ENCODE measurements around the gene RNFT2. TPM values are rescaled to one million over a fixed set of nuclear protein-coding genes. Genes with fewer than 3 reads are reported as not detected.

RNFT2 gene
- total RNA-seq, 1 experiment from 2014 or later: 29.5 TPM

GRCh38 chr12:116709768-116710167 is 28.3 kb upstream of the RNFT2 start:
- Histone ChIP-seq H3K9me3 (ENCODE audit: control insufficient read depth, low read depth, low read length) (no peaks in the 10 kb centered on the region), H2AK5ac (ENCODE audit: insufficient read length, low read length) (no peak overlapping the region), H3K14ac (ENCODE audit: insufficient read depth, low read length) (no peak overlapping the region), H4K8ac (replicated peaks; ENCODE audit: insufficient read length, low read depth, low read length) (no peak overlapping the region), H2BK20ac (ENCODE audit: low read depth, low read length, poor library complexity, severe bottlenecking) (no peak overlapping the region), H3K23me2 (ENCODE audit: insufficient read length, low read depth, low read length, poor library complexity, severe bottlenecking) (no peaks in the 10 kb centered on the region), H3K18ac (ENCODE audit: insufficient read length, low read depth, low read length) (no peak overlapping the region), H2AFZ (ENCODE audit: low read length) (no peak overlapping the region), H2BK120ac (ENCODE audit: low read depth, low read length, poor library complexity, severe bottlenecking) (no peak overlapping the region), H2BK5ac (ENCODE audit: insufficient read length, low read length) (no peak overlapping the region), H3K9ac (ENCODE audit: extremely low read depth, insufficient read length, low read length) (no peak overlapping the region), H4K5ac (ENCODE audit: insufficient read length, low read depth, low read length) (no peak overlapping the region), H3K4ac (ENCODE audit: low read depth, low read length) (no peak overlapping the region), H4K91ac (ENCODE audit: insufficient read length, low read depth, low read length) (no peak overlapping the region), H3T11ph (ENCODE audit: low read length) (no peak overlapping the region), H3K56ac (ENCODE audit: insufficient read length, low read depth, low read length) (no peak overlapping the region), H3K27me3 (ENCODE audit: insufficient read depth, low read length) (no peaks in the 10 kb centered on the region), H3K23ac (ENCODE audit: insufficient read length, low read depth, low read length) (no peak overlapping the region), H3K27ac (ENCODE audit: insufficient read length, low read depth, low read length) (no peak overlapping the region), H3K79me1 (ENCODE audit: insufficient read depth, low read depth, low read length, poor library complexity, severe bottlenecking) (no peaks in the 10 kb centered on the region), H2BK15ac (ENCODE audit: low read depth, low read length) (no peak overlapping the region), H3K79me2 (ENCODE audit: insufficient read depth, low read length) (no peaks in the 10 kb centered on the region), H3K4me2 (ENCODE audit: insufficient read depth, insufficient read length, low read length) (no peak overlapping the region), H4K20me1 (ENCODE audit: control insufficient read depth, insufficient read depth, insufficient read length) (no peaks in the 10 kb centered on the region), H2BK12ac (ENCODE audit: insufficient read length, low read depth, low read length) (no peak overlapping the region), H3K4me1 (ENCODE audit: insufficient read depth, low read length) (no peaks in the 10 kb centered on the region; the same call in 1 of the 2 replicates)
- no CpG with 5 or more reads among the region's 10 CpGs for WGBS (ENCODE audit: extremely low coverage, insufficient read length, low lambda C conversion rate)
- Mint-ChIP-seq H3K4me3 (no peak overlapping the region), H3K27me3 (ENCODE audit: low read depth) (peaks cover 16% of the 10 kb centered on the region), H3K36me3 (ENCODE audit: insufficient read depth in 1 of 3, low read depth in 3 of 3) (peaks cover 0 to 5% (median 4%) of the 10 kb centered on the region in 3 experiments; a peak in 3 of 7 replicates), H3K9me3 (no peaks in the 10 kb centered on the region), H3K27ac (no peak overlapping the region), H3K4me1 (peaks cover 0 to 15% of the 10 kb centered on the region in 2 experiments; a peak in 3 of 4 replicates)
- no peak for TF ChIP-seq CTCF (conservative IDR thresholded peaks at IDR 0.05)
- DNase-seq: no peak

Data from H9 (cell line).